Measurements from ENCODE around the gene CALCB. TPM values are rescaled to one million over a fixed set of nuclear protein-coding genes. Genes with fewer than 3 reads are reported as not detected.

The CALCB gene
- total and polyA plus RNA-seq, 2 of the 8 experiments (the other 6 are each of a cell fraction or from before 2014, with no cell fraction given), result 3.7 to 4.2 TPM

- no peaks in the 10 kb centered on the region for H4K20me1 ChIP-seq (replicated peaks in 1 of 2; ENCODE audit: control insufficient read depth in 1 of 2, insufficient read depth in 2 of 2, low read length in 2 of 2)
- H2AK5ac ChIP-seq (ENCODE audit: low read depth, low read length), result no peak overlapping the region
- H2BK15ac ChIP-seq (ENCODE audit: low read length), result no peak overlapping the region
- no peak overlapping the region for H3K27ac ChIP-seq (ENCODE audit: low read depth, low read length)
- H4K8ac ChIP-seq (ENCODE audit: extremely low read depth, insufficient read depth, low read length), result no peak overlapping the region
- TF ChIP-seq SAP30 (IDR thresholded peaks at IDR 0.05; ENCODE audit: insufficient read depth, insufficient replicate concordance, low read length) (no peak), CBX8 (IDR thresholded peaks at IDR 0.05; ENCODE audit: borderline replicate concordance, low read depth, low read length) (no peak), SUZ12 (IDR thresholded peaks at IDR 0.05; ENCODE audit: low read length) (no peak), SRF (IDR thresholded peaks at IDR 0.05; ENCODE audit: low read depth, low read length) (no peak), KDM5A (IDR thresholded peaks at IDR 0.05; ENCODE audit: low read length) (no peak), CHD1 (IDR thresholded peaks at IDR 0.05; ENCODE audit: low read depth, low read length) (no peak), EZH2 (IDR thresholded peaks at IDR 0.05; ENCODE audit: low read depth, low read length, severe bottlenecking) (no peak), CREB1 (IDR thresholded peaks at IDR 0.05) (no peak)
- peaks cover 6 to 7% of the 10 kb centered on the region in 2 experiments; a peak in 2 of 4 replicates for H3K9me3 ChIP-seq (ENCODE audit: insufficient read depth in 2 of 2, low read depth in 1 of 2, low read length in 1 of 2)
- no peak overlapping the region for H3K14ac ChIP-seq (ENCODE audit: insufficient read length)
- no peak overlapping the region for H2BK5ac ChIP-seq (ENCODE audit: low read depth, low read length)
- FAIRE-seq, result no peak
- H2BK20ac ChIP-seq (ENCODE audit: low read length), result no peak overlapping the region
- H3K56ac ChIP-seq (replicated peaks; ENCODE audit: insufficient read length, low read depth, low read length), result no peak overlapping the region
- WGBS, 2 experiments (ENCODE audit: extremely low coverage in 1 of 2, insufficient coverage in 1 of 2, insufficient read length in 1 of 2, insufficient replicate concordance in 2 of 2, low coverage in 1 of 2, low lambda C conversion rate in 2 of 2, missing lambda C conversion rate in 1 of 2), result 88% methylated on average over 2 of the region's 2 CpGs; no CpG with 5 or more reads in 1 of the 2 experiments
- no peak overlapping the region for H3K9ac ChIP-seq (replicated peaks in 1 of 4; ENCODE audit: extremely low read depth in 1 of 4, low read depth in 3 of 4, low read length in 3 of 4)
- CTCF ChIA-PET (ENCODE audit: partially characterized antibody), result interaction anchor here (1.0 kb wide), 1 partner anchor 57 kb away, joined by 3 read pairs; no protein-coding TSS in a partner anchor
- H3K18ac ChIP-seq (ENCODE audit: extremely low read depth, low read length), result no peak overlapping the region
- no peaks in the 10 kb centered on the region for H3K36me3 ChIP-seq (ENCODE audit: control insufficient read depth in 2 of 4, insufficient read depth in 4 of 4, low read length in 3 of 4)
- no peak overlapping the region for H2BK120ac ChIP-seq (replicated peaks; ENCODE audit: low read depth, low read length)
- H3K79me2 ChIP-seq (ENCODE audit: control insufficient read depth in 1 of 2, insufficient read depth in 2 of 2, low read length in 2 of 2), result no peaks in the 10 kb centered on the region
- H2BK12ac ChIP-seq (ENCODE audit: low read depth, low read length), result no peak overlapping the region
- POLR2A ChIA-PET (ENCODE audit: partially characterized antibody), result no interaction called here
- H3K4me2 ChIP-seq (ENCODE audit: insufficient read depth in 1 of 2, low read depth in 2 of 2, low read length in 2 of 2), result no peak overlapping the region
- no peak overlapping the region for H3K23ac ChIP-seq (ENCODE audit: insufficient read length)
- H3K4ac ChIP-seq (replicated peaks; ENCODE audit: insufficient read length, low read depth, low read length), result no peak overlapping the region
- no peaks in the 10 kb centered on the region for H3K27me3 ChIP-seq (replicated peaks in 1 of 4; ENCODE audit: control insufficient read depth in 3 of 4, extremely low read depth in 1 of 4, insufficient read depth in 3 of 4, low read length in 3 of 4)
- no peak overlapping the region for H2AFZ ChIP-seq (ENCODE audit: low read length)
- H4K91ac ChIP-seq (replicated peaks; ENCODE audit: insufficient read length, low read length), result no peak overlapping the region
- H3K79me1 ChIP-seq (ENCODE audit: low read depth, low read length), result no peaks in the 10 kb centered on the region
- no peak for DNase-seq (ENCODE audit: low read depth in 1 of 2, low spot score in 2 of 2)
- no peak overlapping the region for H3K4me3 ChIP-seq (ENCODE audit: extremely low read depth in 1 of 4, insufficient read depth in 2 of 4, low read depth in 3 of 4, low read length in 4 of 4)
- no peak overlapping the region for H4K5ac ChIP-seq (ENCODE audit: insufficient read length, low read depth, low read length)
- peaks cover 0 to 3% (median 0%) of the 10 kb centered on the region in 4 experiments; a peak in 2 of 7 replicates for H3K4me1 ChIP-seq (replicated peaks in 1 of 4; ENCODE audit: control insufficient read depth in 3 of 4, insufficient read depth in 4 of 4, low read length in 3 of 4)
- no peaks in the 10 kb centered on the region for H3K23me2 ChIP-seq (ENCODE audit: low read depth, low read length)
These were observed 45.4 kb upstream of the CALCB start for GRCh38 chr11:15027956-15028355.
